Transverse colon (tissue), 4 donors: Measurements from ENCODE around the gene SHH.

Source experiments
- CTCF ChIP-seq, 5 experiments: fragments of 200-600 bp in 3 of 5; fragments of 450-650 bp in 2 of 5; sonication (generic) in 3 of 5; IDR thresholded peaks; 1 replicate in 2 of 5; 2 replicates in 3 of 5; pipeline ENCODE4 v1.5.1; 2016 to 2017; ENCODE audit warnings: antibody characterized with exemption in 5 of 5, inconsistent platforms in 3 of 5, mild to moderate bottlenecking in 2 of 5, moderate library complexity in 1 of 5
- EP300 ChIP-seq: sonication (generic); formaldehyde crosslinking; IDR thresholded peaks from one replicate; pipeline ENCODE4 v1.6.1; 2017; ENCODE audit warnings: antibody characterized with exemption, low read depth
- POLR2A ChIP-seq: fragments of 450-650 bp; IDR thresholded peaks from one replicate; pipeline ENCODE4 v1.6.1; 2016; ENCODE audit warnings: antibody characterized with exemption, mild to moderate bottlenecking, moderate library complexity
- POLR2AphosphoS5 ChIP-seq, 3 donors: sonication (generic); formaldehyde crosslinking; IDR thresholded peaks; one replicate each; pipeline ENCODE4 v1.6.1; 2016; ENCODE audit warnings: antibody characterized with exemption in 3 of 3

GRCh38 chr7:155808549-155809331 lies 3.5 kb downstream of the SHH start:
- TF ChIP-seq EP300 (no peak), POLR2A (peak; percentile 66), CTCF (IDR thresholded peaks at IDR 0.05) (no peak), POLR2AphosphoS5 (IDR thresholded peaks at IDR 0.05) (peak in 2 of 3 donors; percentile 45 to 66)
